Spleen (tissue), 7 donors: ENCODE data around the gene FGD5.

ENCODE experiments used
- POLR2A ChIP-seq, 3 donors: fragments of 450-650 bp; IDR thresholded peaks; one replicate each; pipeline ENCODE4 v1.5.1; 2017; ENCODE audit warnings: antibody characterized with exemption in 3 of 3, mild to moderate bottlenecking in 1 of 3
- TF ChIP-seq, protein P1 (sequence below), 11 experiments: fragments of 200-600 bp in 7 of 11; fragments of 450-650 bp in 4 of 11; sonication (generic) in 4 of 11; IDR thresholded peaks in 8 of 11; conservative IDR thresholded peaks in 3 of 11; 1 replicate in 7 of 11; 2 replicates in 4 of 11; pipeline versions ENCODE4 v1.4.0 to v1.8.0; 2016 to 2021; ENCODE audit warnings: antibody characterized with exemption in 11 of 11, inconsistent platforms in 4 of 11, mild to moderate bottlenecking in 1 of 11
- donor health status: DM: no; HTN: no; CAD: no; lungs with moderate emphysema.
- donor health status: DM: no; HTN: no; CAD: no.
- donor health status: DM: no; HTN: no; CAD: no.

DNA sequence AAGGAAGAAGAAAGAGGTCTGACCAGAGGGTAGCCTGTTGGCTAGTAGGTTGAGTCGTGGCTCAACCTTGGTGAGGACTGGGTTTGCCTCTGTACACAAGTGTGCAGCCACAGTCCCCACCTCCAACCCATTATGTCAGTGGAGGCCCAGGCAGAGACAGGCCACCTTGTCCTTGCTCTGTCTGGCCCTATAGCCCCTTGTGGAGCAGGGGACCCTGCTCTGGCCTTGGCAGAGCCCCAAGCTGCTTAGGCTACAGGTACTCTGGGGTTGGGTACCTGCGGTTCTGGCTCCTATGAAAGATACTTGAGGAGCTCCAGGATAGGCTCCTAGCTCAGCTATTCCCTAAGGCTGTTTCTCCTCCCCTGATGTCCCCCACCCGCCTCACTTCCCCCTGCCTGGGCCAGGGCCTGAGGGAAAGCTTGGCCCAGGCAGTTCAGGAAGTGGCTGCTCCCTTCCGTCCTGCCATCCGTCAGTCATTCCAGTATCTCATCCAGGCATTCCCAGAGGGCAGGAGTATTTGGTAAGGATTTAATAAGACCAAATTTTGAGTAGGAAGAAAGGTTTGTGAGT lies 44.0 kb downstream of the FGD5 start:
- TF ChIP-seq POLR2A (IDR thresholded peaks at IDR 0.05): no peak
- TF ChIP-seq, protein P1, sequence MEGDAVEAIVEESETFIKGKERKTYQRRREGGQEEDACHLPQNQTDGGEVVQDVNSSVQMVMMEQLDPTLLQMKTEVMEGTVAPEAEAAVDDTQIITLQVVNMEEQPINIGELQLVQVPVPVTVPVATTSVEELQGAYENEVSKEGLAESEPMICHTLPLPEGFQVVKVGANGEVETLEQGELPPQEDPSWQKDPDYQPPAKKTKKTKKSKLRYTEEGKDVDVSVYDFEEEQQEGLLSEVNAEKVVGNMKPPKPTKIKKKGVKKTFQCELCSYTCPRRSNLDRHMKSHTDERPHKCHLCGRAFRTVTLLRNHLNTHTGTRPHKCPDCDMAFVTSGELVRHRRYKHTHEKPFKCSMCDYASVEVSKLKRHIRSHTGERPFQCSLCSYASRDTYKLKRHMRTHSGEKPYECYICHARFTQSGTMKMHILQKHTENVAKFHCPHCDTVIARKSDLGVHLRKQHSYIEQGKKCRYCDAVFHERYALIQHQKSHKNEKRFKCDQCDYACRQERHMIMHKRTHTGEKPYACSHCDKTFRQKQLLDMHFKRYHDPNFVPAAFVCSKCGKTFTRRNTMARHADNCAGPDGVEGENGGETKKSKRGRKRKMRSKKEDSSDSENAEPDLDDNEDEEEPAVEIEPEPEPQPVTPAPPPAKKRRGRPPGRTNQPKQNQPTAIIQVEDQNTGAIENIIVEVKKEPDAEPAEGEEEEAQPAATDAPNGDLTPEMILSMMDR (IDR thresholded peaks at IDR 0.05 in 8 of 11, conservative IDR thresholded peaks at IDR 0.05 in 3 of 11): no peak
